K562 (cell line): ENCODE data around the gene DNER. TPM values are rescaled to one million over a fixed set of nuclear protein-coding genes. Genes with fewer than 3 reads are reported as not detected.

Source experiments
- ATAC-seq: fragments of 200-7000 bp; cut with Tn5 transposase; 3 replicates; pipeline ENCODE4 v1.9.1; 2020; ENCODE audit warnings: moderate library complexity
- BruUV-seq: library from RNA; stranded (reverse); fragments of 400-500 nt; replicated peaks from 2 replicates; lab custom pipeline; 2021; lab: Mats Ljungman, UMichigan
- CTCF ChIA-PET: fragments of 300-600 bp; formaldehyde crosslinking; extraction: SDS; loops from one replicate; lab custom pipeline; 2021; ENCODE audit warnings: low intra/inter-chr PET ratio; lab: Yijun Ruan, JAX
- POLR2A ChIA-PET: fragments of 300-600, 350-650 bp; sonication (Branson Sonifier 250); formaldehyde crosslinking; extraction: SDS; loops from one replicate; lab custom pipeline; 2021; ENCODE audit warnings: antibody characterized with exemption, inconsistent platforms; lab: Yijun Ruan, JAX
- DNase-seq, 4 experiments: peaks; one replicate each; pipeline versions ENCODE4 v3.0.0 to v3.0.0-alpha.2; 2011 to 2018; ENCODE audit warnings: low spot score in 3 of 4, mixed read lengths in 3 of 4; ENCODE audit errors: extremely low read depth in 1 of 4
- FAIRE-seq: peaks from 2 replicates; lab custom pipeline; 2011; peaks lifted over from hg19 to GRCh38; lab: Jason Lieb, UNC
- H2AFZ ChIP-seq: 2 replicates; pipeline ENCODE4 v1.6.0; 2011; ENCODE audit warnings: low read depth, low read length, control low read depth, inconsistent platforms
- H3K27ac ChIP-seq: fragments of 200-600 bp; 3 replicates; pipeline ENCODE4 v1.8.0; 2011; ENCODE audit warnings: low read depth, mild to moderate bottlenecking, control low read depth, inconsistent platforms, low read length, moderate library complexity, mixed read lengths; ENCODE audit errors: extremely low read depth
- H3K27me3 ChIP-seq, 2 experiments: fragments of 300-600 bp in 1 of 2; 2 replicates in 1 of 2; 3 replicates in 1 of 2; pipeline versions ENCODE4 v1.6.0 to v1.8.0; 2011; ENCODE audit warnings: inconsistent platforms in 2 of 2, low read length in 2 of 2, mild to moderate bottlenecking in 1 of 2, mixed read lengths in 1 of 2, moderate library complexity in 1 of 2; ENCODE audit not compliant: control insufficient read depth in 2 of 2, insufficient read depth in 2 of 2
- H3K36me3 ChIP-seq: fragments of 300-600 bp; 3 replicates; pipeline ENCODE4 v1.8.0; 2011; ENCODE audit warnings: mild to moderate bottlenecking, low read length, inconsistent platforms; ENCODE audit not compliant: control insufficient read depth, insufficient read depth
- H3K4me1 ChIP-seq, 2 experiments: fragments of 200-600 bp in 1 of 2; replicated peaks in 1 of 2; 2 replicates in 1 of 2; 3 replicates in 1 of 2; pipeline versions ENCODE4 v1.5.1 to v1.8.0; 2011; ENCODE audit warnings: inconsistent platforms in 2 of 2, low read length in 2 of 2, mild to moderate bottlenecking in 1 of 2, mixed read lengths in 1 of 2, moderate library complexity in 1 of 2; ENCODE audit not compliant: control insufficient read depth in 2 of 2, insufficient read depth in 2 of 2
- H3K4me2 ChIP-seq: 2 replicates; pipeline ENCODE4 v1.6.1; 2011; ENCODE audit warnings: low read length, control low read depth, inconsistent platforms, mixed read lengths; ENCODE audit not compliant: insufficient read depth
- H3K4me3 ChIP-seq: fragments of 200-600 bp; sonication (generic), shearing (Covaris generic); 2 replicates; pipeline ENCODE4 v1.5.1; 2016; ENCODE audit warnings: control low read depth, inconsistent platforms
- H3K79me2 ChIP-seq: fragments of 200-600 bp; 3 replicates; pipeline ENCODE4 v1.8.0; 2011; ENCODE audit warnings: low read length, inconsistent platforms; ENCODE audit not compliant: control insufficient read depth, insufficient read depth
- H3K9ac ChIP-seq, 2 experiments: 2 replicates each; pipeline versions ENCODE4 v1.6.0 to v1.6.1; 2011; ENCODE audit warnings: low read depth in 2 of 2, low read length in 2 of 2, control low read depth in 1 of 2, inconsistent platforms in 1 of 2, mild to moderate bottlenecking in 1 of 2, mixed read lengths in 1 of 2; ENCODE audit not compliant: insufficient read depth in 1 of 2
- H3K9me1 ChIP-seq: one replicate; pipeline ENCODE4 v1.6.0; 2011; ENCODE audit warnings: inconsistent platforms, mild to moderate bottlenecking, low read length, moderate library complexity; ENCODE audit not compliant: control insufficient read depth, insufficient read depth
- H3K9me3 ChIP-seq: replicated peaks from 2 replicates; pipeline ENCODE4 v1.5.1; 2011; ENCODE audit warnings: low read depth, low read length, inconsistent platforms; ENCODE audit not compliant: control insufficient read depth, insufficient read depth
- H4K20me1 ChIP-seq: replicated peaks from 2 replicates; pipeline ENCODE4 v1.6.1; 2011; ENCODE audit warnings: low read length, inconsistent platforms, mixed read lengths; ENCODE audit not compliant: control insufficient read depth, insufficient read depth
- BCL6 ChIP-seq: fragments of 250-450 bp; sonication (Bioruptor Pico); IDR thresholded peaks from 2 replicates; pipeline ENCODE4 v1.4.0; 2020
- CAMTA2 ChIP-seq: fragments of 250-450 bp; sonication (Bioruptor Pico); conservative IDR thresholded peaks from 2 replicates; pipeline ENCODE4 v1.5.1; 2022
- CEBPB ChIP-seq: fragments of 450-650 bp; IDR thresholded peaks from 2 replicates; pipeline ENCODE4 v1.6.1; 2016; ENCODE audit warnings: missing genetic modification characterization, missing compliant biosample characterization
- ELF2 ChIP-seq: fragments of 250-450 bp; sonication (Bioruptor Pico); IDR thresholded peaks from 2 replicates; pipeline ENCODE4 v1.5.0; 2021; ENCODE audit warnings: mild to moderate bottlenecking
- HNRNPLL ChIP-seq: fragments of 200-400 bp; formaldehyde crosslinking; IDR thresholded peaks from 2 replicates; pipeline ENCODE4 v1.6.1; 2017; ENCODE audit warnings: low read length, low read depth, mild to moderate bottlenecking; ENCODE audit not compliant: poor library complexity, severe bottlenecking
- ILK ChIP-seq: fragments of 450-650 bp; IDR thresholded peaks from 2 replicates; pipeline ENCODE4 v1.6.1; 2016; ENCODE audit warnings: missing genetic modification characterization, low read depth, mild to moderate bottlenecking, missing compliant biosample characterization, moderate library complexity, borderline replicate concordance
- JUND ChIP-seq, 2 experiments: IDR thresholded peaks; 2 replicates in 1 of 2; 3 replicates in 1 of 2; pipeline ENCODE4 v1.6.1; 2011; ENCODE audit warnings: borderline replicate concordance in 2 of 2, low read depth in 2 of 2, low read length in 2 of 2, improper control_type of control experiment in 1 of 2, missing biosample characterization in 1 of 2, missing genetic modification characterization in 1 of 2, missing genetic modification reagents in 1 of 2
- KDM5B ChIP-seq: fragments of 200-600 bp; sonication (generic); IDR thresholded peaks from 2 replicates; pipeline ENCODE4 v1.6.1; 2012; ENCODE audit warnings: low read depth, mild to moderate bottlenecking, moderate library complexity, low read length, control low read depth, inconsistent platforms; ENCODE audit not compliant: insufficient replicate concordance
- NCOA4 ChIP-seq: fragments of 450-650 bp; IDR thresholded peaks from 2 replicates; pipeline ENCODE4 v1.6.1; 2018; ENCODE audit warnings: mild to moderate bottlenecking; ENCODE audit not compliant: partially characterized antibody
- PHB2 ChIP-seq: fragments of 450-650 bp; IDR thresholded peaks from 2 replicates; pipeline ENCODE4 v1.6.1; 2017; ENCODE audit warnings: low read depth
- POLR2H ChIP-seq: IDR thresholded peaks from 2 replicates; pipeline ENCODE4 v1.6.1; 2016; ENCODE audit warnings: missing genetic modification characterization, low read depth, mild to moderate bottlenecking, control low read depth, missing compliant biosample characterization, moderate library complexity
- SLC30A9 ChIP-seq: fragments of 250-450 bp; sonication (Bioruptor Pico); IDR thresholded peaks from 2 replicates; pipeline ENCODE4 v1.8.0; 2022; ENCODE audit warnings: mild to moderate bottlenecking, moderate library complexity
- ZBTB17 ChIP-seq: fragments of 450-650 bp; formaldehyde crosslinking; IDR thresholded peaks from 2 replicates; pipeline ENCODE4 v1.4.0; 2020; ENCODE audit warnings: mild to moderate bottlenecking
- ZNF282 ChIP-seq: sonication (generic); formaldehyde crosslinking; IDR thresholded peaks from 2 replicates; pipeline ENCODE4 v1.8.1; 2023; ENCODE audit warnings: missing genetic modification reagents
- ZNF347 ChIP-seq: fragments of 450-650 bp; formaldehyde crosslinking; IDR thresholded peaks from 2 replicates; pipeline ENCODE4 v1.4.0; 2020; ENCODE audit warnings: low read depth, mild to moderate bottlenecking, moderate library complexity
- WGBS: fragments of 100-300 bp; shearing (Covaris generic); methylation state at CpG from one replicate; pipeline ENCODE4 v1.1.6; 2016; ENCODE audit warnings: low coverage, mixed read lengths; ENCODE audit not compliant: insufficient coverage; ENCODE audit errors: missing lambda C conversion rate; 5-methylcytosine and 5-hydroxymethylcytosine counted together
- in situ Hi-C: fragments of 300-500 bp; cut with MboI; formaldehyde crosslinking; loops from 4 replicates; pipeline ENCODE4 v1.15.0; 2018; ENCODE audit warnings: inconsistent platforms, mixed read lengths
- intact Hi-C: fragments of 100-400 bp; cut with micrococcal nuclease; formaldehyde crosslinking; loops from 2 replicates; pipeline ENCODE4 v1.14.2; 2022
- polyA plus RNA-seq, 8 experiments: library from polyadenylated mRNA; depleted of rRNA in 4 of 8; stranded (reverse) in 5 of 8; unstranded in 3 of 8; fragments of >200 nt; fragmentation: Nextera tagmentation in 2 of 8; fragmentation: Illumina TruSeq in 1 of 8; extraction: Ambion mirVana in 2 of 8; extraction: Trizol in 1 of 8; gene quantifications; 2 replicates each; pipeline versions ENCODE4 v1.2.1 to v1.2.3, GENCODE V29; 2011 to 2014; ENCODE audit warnings: inconsistent platforms in 1 of 8, missing spikeins in 1 of 8
- total RNA-seq, 7 experiments: library from RNA; depleted of rRNA in 6 of 7; stranded (reverse); fragments of >200 nt in 6 of 7; fragmentation: Illumina TruSeq in 2 of 7; extraction: Trizol in 2 of 7; gene quantifications; 2 replicates each; pipeline versions ENCODE4 v1.2.1 to v1.2.3, GENCODE V29; 2011 to 2021; ENCODE audit warnings: low replicate concordance in 1 of 7
- TF ChIP-seq, protein P1 (sequence below), 2 experiments: IDR thresholded peaks in 1 of 2; conservative IDR thresholded peaks in 1 of 2; 2 replicates each; pipeline ENCODE4 v1.6.1; 2016; ENCODE audit warnings: low read depth in 2 of 2, mild to moderate bottlenecking in 1 of 2, missing compliant biosample characterization in 1 of 2, missing genetic modification characterization in 1 of 2, moderate library complexity in 1 of 2
- TF ChIP-seq, protein P2 (sequence below): sonication (generic); formaldehyde crosslinking; IDR thresholded peaks from 2 replicates; pipeline ENCODE4 v1.8.1; 2023; ENCODE audit warnings: mild to moderate bottlenecking, missing genetic modification reagents

DNER gene
- total and polyA plus RNA-seq, 9 of the 15 experiments (the other 6 are each of a cell fraction or from before 2014, with no cell fraction given) = not detected

DNA sequence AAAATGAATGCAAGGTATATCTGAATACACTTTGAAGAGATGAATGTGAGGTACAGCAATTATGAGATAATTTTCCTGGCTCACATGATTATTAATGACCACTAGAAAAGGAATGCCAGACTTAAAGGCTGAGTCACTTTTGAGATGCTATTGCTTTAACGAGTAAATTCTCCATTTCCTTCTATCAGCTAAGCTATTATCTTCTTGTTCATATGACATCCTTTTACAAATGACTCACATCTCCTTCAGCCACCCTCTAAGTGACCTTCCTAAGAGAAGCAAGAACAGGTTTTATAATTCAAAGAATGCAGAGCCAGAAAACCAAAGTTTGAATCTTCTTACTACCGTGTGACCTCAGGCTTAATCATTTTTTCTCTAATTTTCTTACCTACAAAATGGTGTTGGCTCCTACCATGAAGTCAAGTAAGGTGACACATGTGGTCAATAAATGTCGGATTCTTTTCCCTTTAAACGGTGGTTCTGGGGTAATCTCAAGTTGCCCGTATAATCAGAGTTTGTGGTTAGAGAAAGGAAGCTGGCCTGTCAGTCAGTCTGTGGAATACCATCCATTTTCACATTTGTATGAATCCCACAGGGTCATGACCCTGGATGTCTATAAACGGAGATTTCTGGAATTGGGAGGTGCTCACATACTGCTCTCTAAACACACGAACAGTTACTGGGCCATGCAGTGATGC is 259.3 kb downstream of the DNER start:
- no peaks in the 10 kb centered on the region for H3K9me3 ChIP-seq
- FAIRE-seq = no peak
- in situ Hi-C loops = no loop called here
- no peak overlapping the region for H3K4me2 ChIP-seq
- POLR2A ChIA-PET = no interaction called here
- H2AFZ ChIP-seq = no peak overlapping the region
- H3K27ac ChIP-seq = no peak overlapping the region
- TF ChIP-seq NCOA4 = no peak
- TF ChIP-seq, protein P1, sequence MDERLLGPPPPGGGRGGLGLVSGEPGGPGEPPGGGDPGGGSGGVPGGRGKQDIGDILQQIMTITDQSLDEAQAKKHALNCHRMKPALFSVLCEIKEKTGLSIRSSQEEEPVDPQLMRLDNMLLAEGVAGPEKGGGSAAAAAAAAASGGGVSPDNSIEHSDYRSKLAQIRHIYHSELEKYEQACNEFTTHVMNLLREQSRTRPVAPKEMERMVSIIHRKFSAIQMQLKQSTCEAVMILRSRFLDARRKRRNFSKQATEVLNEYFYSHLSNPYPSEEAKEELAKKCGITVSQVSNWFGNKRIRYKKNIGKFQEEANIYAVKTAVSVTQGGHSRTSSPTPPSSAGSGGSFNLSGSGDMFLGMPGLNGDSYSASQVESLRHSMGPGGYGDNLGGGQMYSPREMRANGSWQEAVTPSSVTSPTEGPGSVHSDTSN (CRISPR knock-in tag; IDR thresholded peaks at IDR 0.05; ENCODE audit: low read depth) = no peak
- TF ChIP-seq, protein P1 (tag; conservative IDR thresholded peaks at IDR 0.05; ENCODE audit: low read depth) = no peak
- no peak for TF ChIP-seq JUND (IDR thresholded peaks at IDR 0.05; ENCODE audit: borderline replicate concordance, low read depth, low read length)
- no peak for TF ChIP-seq JUND (tag; IDR thresholded peaks at IDR 0.05; ENCODE audit: borderline replicate concordance, low read depth, low read length)
- no peak for TF ChIP-seq SLC30A9
- no peak for TF ChIP-seq ZNF282 (CRISPR knock-in tag)
- no peak for TF ChIP-seq HNRNPLL
- TF ChIP-seq PHB2 = no peak
- no peak for TF ChIP-seq ZNF347 (CRISPR knock-in tag)
- TF ChIP-seq BCL6 (CRISPR knock-in tag) = no peak
- TF ChIP-seq ZBTB17 (CRISPR knock-in tag) = no peak
- TF ChIP-seq ELF2 (CRISPR knock-in tag) = no peak
- TF ChIP-seq POLR2H (tag) = no peak
- no peak for TF ChIP-seq ILK (tag)
- TF ChIP-seq KDM5B = no peak
- no peak for TF ChIP-seq CEBPB (tag)
- TF ChIP-seq, protein P2, sequence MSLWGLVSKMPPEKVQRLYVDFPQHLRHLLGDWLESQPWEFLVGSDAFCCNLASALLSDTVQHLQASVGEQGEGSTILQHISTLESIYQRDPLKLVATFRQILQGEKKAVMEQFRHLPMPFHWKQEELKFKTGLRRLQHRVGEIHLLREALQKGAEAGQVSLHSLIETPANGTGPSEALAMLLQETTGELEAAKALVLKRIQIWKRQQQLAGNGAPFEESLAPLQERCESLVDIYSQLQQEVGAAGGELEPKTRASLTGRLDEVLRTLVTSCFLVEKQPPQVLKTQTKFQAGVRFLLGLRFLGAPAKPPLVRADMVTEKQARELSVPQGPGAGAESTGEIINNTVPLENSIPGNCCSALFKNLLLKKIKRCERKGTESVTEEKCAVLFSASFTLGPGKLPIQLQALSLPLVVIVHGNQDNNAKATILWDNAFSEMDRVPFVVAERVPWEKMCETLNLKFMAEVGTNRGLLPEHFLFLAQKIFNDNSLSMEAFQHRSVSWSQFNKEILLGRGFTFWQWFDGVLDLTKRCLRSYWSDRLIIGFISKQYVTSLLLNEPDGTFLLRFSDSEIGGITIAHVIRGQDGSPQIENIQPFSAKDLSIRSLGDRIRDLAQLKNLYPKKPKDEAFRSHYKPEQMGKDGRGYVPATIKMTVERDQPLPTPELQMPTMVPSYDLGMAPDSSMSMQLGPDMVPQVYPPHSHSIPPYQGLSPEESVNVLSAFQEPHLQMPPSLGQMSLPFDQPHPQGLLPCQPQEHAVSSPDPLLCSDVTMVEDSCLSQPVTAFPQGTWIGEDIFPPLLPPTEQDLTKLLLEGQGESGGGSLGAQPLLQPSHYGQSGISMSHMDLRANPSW (CRISPR knock-in tag) = no peak
- no peak for TF ChIP-seq CAMTA2 (CRISPR knock-in tag)
- no peaks in the 10 kb centered on the region for H3K79me2 ChIP-seq
- no peaks in the 10 kb centered on the region for H3K4me1 ChIP-seq
- H4K20me1 ChIP-seq = no peaks in the 10 kb centered on the region
- H3K9ac ChIP-seq = no peak overlapping the region
- no peaks in the 10 kb centered on the region for H3K36me3 ChIP-seq
- H3K4me3 ChIP-seq = no peak overlapping the region
- intact Hi-C loops = no loop called here
- no TSS peak for BruUV-seq
- WGBS = 2% methylated on average over 7 of the region's 7 CpGs
- H3K27me3 ChIP-seq = no peaks in the 10 kb centered on the region
- no peak for DNase-seq
- no peak for ATAC-seq
- H3K9me1 ChIP-seq = no peaks in the 10 kb centered on the region
- CTCF ChIA-PET = no interaction called here
